Loucy (cell line): ENCODE measurements around the gene ADAD2.
"Not testable (repeated sequence)": the region's sequence is repeated elsewhere in the genome, so short reads cannot be mapped to it uniquely, and the experiment has no call there.

ENCODE experiments used
- H2AFZ ChIP-seq: fragments of 200-600 bp; sonication (generic); 2 replicates; pipeline ENCODE4 v1.6.0; 2016; ENCODE audit warnings: antibody characterized with exemption, mild to moderate bottlenecking, low read length, moderate library complexity
- H3F3A ChIP-seq: fragments of 200-600 bp; 2 replicates; pipeline ENCODE4 v1.6.0; 2016; ENCODE audit warnings: antibody characterized with exemption, low read depth, mild to moderate bottlenecking
- H3K27me3 ChIP-seq: fragments of 200-600 bp; sonication (generic); 2 replicates; pipeline ENCODE4 v1.6.1; 2014; ENCODE audit warnings: low read length, mild to moderate bottlenecking; ENCODE audit not compliant: insufficient read depth, poor library complexity, severe bottlenecking
- H3K36me3 ChIP-seq: fragments of 200-600 bp; sonication (generic); 2 replicates; pipeline ENCODE4 v1.6.1; 2016; ENCODE audit warnings: low read length; ENCODE audit not compliant: insufficient read depth
- H3K4me1 ChIP-seq: fragments of 200-600 bp; sonication (generic); 2 replicates; pipeline ENCODE4 v1.5.1; 2014; ENCODE audit warnings: low read length, mild to moderate bottlenecking; ENCODE audit not compliant: insufficient read depth, poor library complexity, severe bottlenecking
- H3K4me2 ChIP-seq: fragments of 200-600 bp; sonication (generic); 2 replicates; pipeline ENCODE4 v1.6.0; 2014; ENCODE audit warnings: antibody characterized with exemption, low read length, low read depth, mild to moderate bottlenecking; ENCODE audit not compliant: poor library complexity, severe bottlenecking
- H3K4me3 ChIP-seq: fragments of 200-600 bp; sonication (generic); 2 replicates; pipeline ENCODE4 v1.5.1; 2014; ENCODE audit warnings: low read length, mild to moderate bottlenecking, mixed read lengths; ENCODE audit not compliant: poor library complexity, severe bottlenecking
- H3K79me2 ChIP-seq: fragments of 200-600 bp; sonication (generic); 2 replicates; pipeline ENCODE4 v1.6.1; 2014; ENCODE audit warnings: low read length; ENCODE audit not compliant: insufficient read depth
- H3K9ac ChIP-seq: fragments of 200-600 bp; sonication (generic); 2 replicates; pipeline ENCODE4 v1.6.0; 2014; ENCODE audit warnings: mild to moderate bottlenecking, low read depth, low read length, moderate library complexity; ENCODE audit not compliant: poor library complexity, severe bottlenecking
- H3K9me2 ChIP-seq: fragments of 200-600 bp; sonication (generic); replicated peaks from 2 replicates; pipeline ENCODE4 v1.6.1; 2016; ENCODE audit warnings: low read depth, low read length, mixed read lengths
- H3K9me3 ChIP-seq: fragments of 200-600 bp; sonication (generic); 2 replicates; pipeline ENCODE4 v1.6.1; 2014; ENCODE audit warnings: mild to moderate bottlenecking, antibody characterized with exemption, low read length, low read depth; ENCODE audit not compliant: insufficient read depth
- H4K20me1 ChIP-seq: fragments of 200-600 bp; sonication (generic); 2 replicates; pipeline ENCODE4 v1.6.0; 2014; ENCODE audit warnings: antibody characterized with exemption, low read length, mild to moderate bottlenecking; ENCODE audit not compliant: insufficient read depth, poor library complexity, severe bottlenecking
- CTCF ChIP-seq: fragments of 200-600 bp; sonication (generic); conservative IDR thresholded peaks from 2 replicates; pipeline ENCODE4 v1.5.1; 2014; ENCODE audit warnings: mild to moderate bottlenecking, antibody characterized with exemption, low read length
- EZH2phosphoT487 ChIP-seq: fragments of 200-600 bp; IDR thresholded peaks from 2 replicates; pipeline ENCODE4 v1.6.1; 2018; ENCODE audit warnings: antibody characterized with exemption, mild to moderate bottlenecking, moderate library complexity, borderline replicate concordance

The ADAD2 gene

DNA sequence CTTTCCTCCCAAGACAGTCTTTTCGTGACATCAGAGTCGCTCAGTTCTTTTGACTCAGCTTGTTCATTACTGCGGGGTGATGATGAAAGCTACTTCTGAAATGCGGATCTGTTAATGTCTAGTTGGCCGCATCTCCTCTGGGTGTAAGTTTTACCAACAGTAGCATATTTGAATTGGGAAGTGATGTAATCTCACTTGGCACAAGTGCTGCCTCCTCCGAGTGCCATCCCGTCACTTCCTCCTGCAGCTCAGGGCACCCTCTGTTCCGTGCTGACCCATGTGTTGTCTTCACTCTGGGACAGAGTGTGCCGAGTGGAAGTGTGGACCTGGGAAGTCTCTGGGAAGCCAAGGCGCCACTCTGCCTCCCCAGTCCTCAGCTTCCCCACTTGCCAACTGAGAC is 8.9 kb downstream of the ADAD2 start:
- Histone ChIP-seq H3K4me2 (no peak overlapping the region), H3K27me3 (no peaks in the 10 kb centered on the region), H3K4me3 (no peak overlapping the region), H3K36me3 (no peaks in the 10 kb centered on the region), H4K20me1 (no peaks in the 10 kb centered on the region), H3K9me3 (no peaks in the 10 kb centered on the region), H2AFZ (no peak overlapping the region), H3K9me2 (no peaks in the 10 kb centered on the region), H3K9ac (no peak overlapping the region), H3F3A (no peaks in the 10 kb centered on the region), H3K79me2 (no peaks in the 10 kb centered on the region), H3K4me1 (no peaks in the 10 kb centered on the region)
- TF ChIP-seq EZH2phosphoT487 = no peak
- no peak for TF ChIP-seq CTCF

GRCh38 chr16:84204551-84204950 is 13.6 kb downstream of the ADAD2 start:
- H2AFZ ChIP-seq, H3K4me3 ChIP-seq, H3K36me3 ChIP-seq, H3K79me2 ChIP-seq, H3K27me3 ChIP-seq, H3K9me2 ChIP-seq, H3K9me3 ChIP-seq, H4K20me1 ChIP-seq, H3F3A ChIP-seq, H3K9ac ChIP-seq, H3K4me1 ChIP-seq, H3K4me2 ChIP-seq: not testable (repeated sequence)

GRCh38 chr16:84205123-84205522 is 14.2 kb downstream of the ADAD2 start:
- not testable (repeated sequence) for H3K27me3 ChIP-seq, H3K4me2 ChIP-seq, H3K9me3 ChIP-seq, H3K79me2 ChIP-seq, H3F3A ChIP-seq, H4K20me1 ChIP-seq, H3K4me3 ChIP-seq, H3K9me2 ChIP-seq, H2AFZ ChIP-seq, H3K4me1 ChIP-seq, H3K36me3 ChIP-seq, H3K9ac ChIP-seq

DNA sequence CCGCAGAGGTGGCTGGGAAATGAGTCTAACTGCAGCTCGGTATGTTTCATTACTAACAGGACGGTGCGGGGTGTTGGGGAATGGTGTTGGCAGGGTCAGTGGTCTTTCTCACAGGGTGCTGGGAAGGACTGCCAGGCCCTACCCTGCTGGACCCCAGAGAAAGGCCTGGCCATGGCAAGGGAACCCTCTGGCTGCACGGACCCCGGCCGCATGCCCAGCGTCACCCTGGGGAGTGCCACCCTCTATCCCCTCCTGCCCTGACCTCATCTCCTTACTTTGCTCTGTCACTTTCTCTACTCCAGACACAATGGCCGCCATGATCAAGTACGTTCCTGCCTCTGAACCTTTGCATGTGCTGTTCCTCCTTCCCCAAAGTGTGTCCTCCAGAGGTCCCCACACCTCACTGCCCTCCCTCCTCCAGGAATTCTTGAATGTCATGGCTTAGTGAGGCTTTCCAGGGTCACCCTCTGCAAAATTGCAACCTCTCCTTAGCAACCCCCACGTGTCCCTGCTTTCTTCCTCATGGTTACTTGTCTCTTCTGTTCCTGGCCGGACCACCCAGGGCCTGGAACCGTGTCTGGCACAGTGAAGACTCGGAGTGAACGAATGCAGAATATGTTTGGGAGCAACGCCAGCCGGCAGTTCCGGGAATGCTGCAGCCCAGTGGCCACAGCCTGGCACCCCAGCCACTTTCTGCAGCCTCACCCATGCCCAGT is 15.2 kb downstream of the ADAD2 start:
- no peak for TF ChIP-seq CTCF
- TF ChIP-seq EZH2phosphoT487 = no peak
- Histone ChIP-seq H3K4me2 (no peak overlapping the region), H3K36me3 (no peaks in the 10 kb centered on the region), H3K9ac (no peak overlapping the region), H3K9me3 (no peaks in the 10 kb centered on the region), H3F3A (no peaks in the 10 kb centered on the region), H3K79me2 (no peaks in the 10 kb centered on the region), H2AFZ (no peak overlapping the region), H4K20me1 (no peaks in the 10 kb centered on the region), H3K27me3 (no peaks in the 10 kb centered on the region), H3K4me3 (no peak overlapping the region), H3K9me2 (no peaks in the 10 kb centered on the region), H3K4me1 (no peaks in the 10 kb centered on the region)
